ENCODE measurements around the gene TMEM25. TPM values are rescaled to one million over a fixed set of nuclear protein-coding genes. Genes with fewer than 3 reads are reported as not detected.

TMEM25 gene
- total and polyA plus RNA-seq, 12 donors, result 27.0 to 113 (median 55.9) TPM

DNA sequence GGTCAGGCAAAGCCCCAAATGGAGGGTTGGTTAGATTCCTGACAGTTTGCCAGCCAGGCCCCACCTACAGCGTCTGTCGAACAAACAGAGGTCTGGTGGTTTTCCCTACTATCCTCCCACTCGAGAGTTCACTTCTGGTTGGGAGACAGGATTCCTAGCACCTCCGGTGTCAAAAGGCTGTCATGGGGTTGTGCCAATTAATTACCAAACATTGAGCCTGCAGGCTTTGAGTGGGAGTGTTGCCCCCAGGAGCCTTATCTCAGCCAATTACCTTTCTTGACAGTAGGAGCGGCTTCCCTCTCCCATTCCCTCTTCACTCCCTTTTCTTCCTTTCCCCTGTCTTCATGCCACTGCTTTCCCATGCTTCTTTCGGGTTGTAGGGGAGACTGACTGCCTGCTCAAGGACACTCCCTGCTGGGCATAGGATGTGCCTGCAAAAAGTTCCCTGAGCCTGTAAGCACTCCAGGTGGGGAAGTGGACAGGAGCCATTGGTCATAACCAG is 8.4 kb upstream of the TMEM25 start:
- Histone ChIP-seq H3K36me3 (replicated peaks in 1 of 2) (peaks cover 0 to 50% of the 10 kb centered on the region in 2 donors), H3K4me1 (replicated peaks in 1 of 2) (peaks cover 8 to 15% of the 10 kb centered on the region in 2 donors), H3K9me3 (replicated peaks in 1 of 3) (no peaks in the 10 kb centered on the region), H3K4me3 (no peak overlapping the region), H3K27me3 (no peaks in the 10 kb centered on the region), H3K27ac (peak overlapping the region in 1 of 5 donors; percentile 32)
- no peak for TF ChIP-seq POLR2A (IDR thresholded peaks at IDR 0.05)
- TF ChIP-seq, protein P1, sequence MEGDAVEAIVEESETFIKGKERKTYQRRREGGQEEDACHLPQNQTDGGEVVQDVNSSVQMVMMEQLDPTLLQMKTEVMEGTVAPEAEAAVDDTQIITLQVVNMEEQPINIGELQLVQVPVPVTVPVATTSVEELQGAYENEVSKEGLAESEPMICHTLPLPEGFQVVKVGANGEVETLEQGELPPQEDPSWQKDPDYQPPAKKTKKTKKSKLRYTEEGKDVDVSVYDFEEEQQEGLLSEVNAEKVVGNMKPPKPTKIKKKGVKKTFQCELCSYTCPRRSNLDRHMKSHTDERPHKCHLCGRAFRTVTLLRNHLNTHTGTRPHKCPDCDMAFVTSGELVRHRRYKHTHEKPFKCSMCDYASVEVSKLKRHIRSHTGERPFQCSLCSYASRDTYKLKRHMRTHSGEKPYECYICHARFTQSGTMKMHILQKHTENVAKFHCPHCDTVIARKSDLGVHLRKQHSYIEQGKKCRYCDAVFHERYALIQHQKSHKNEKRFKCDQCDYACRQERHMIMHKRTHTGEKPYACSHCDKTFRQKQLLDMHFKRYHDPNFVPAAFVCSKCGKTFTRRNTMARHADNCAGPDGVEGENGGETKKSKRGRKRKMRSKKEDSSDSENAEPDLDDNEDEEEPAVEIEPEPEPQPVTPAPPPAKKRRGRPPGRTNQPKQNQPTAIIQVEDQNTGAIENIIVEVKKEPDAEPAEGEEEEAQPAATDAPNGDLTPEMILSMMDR (IDR thresholded peaks at IDR 0.05), result peak in 2 of 6 experiments; percentile 5 to 11
- WGBS, 4 donors, result 50 to 61% (median 56%) methylated on average over 6 of the region's 6 CpGs
- DNase-seq, result peak in 2 of 7 donors; percentile 34 to 42
- intact Hi-C loops (cut with DNase I), result no loop called here

DNA sequence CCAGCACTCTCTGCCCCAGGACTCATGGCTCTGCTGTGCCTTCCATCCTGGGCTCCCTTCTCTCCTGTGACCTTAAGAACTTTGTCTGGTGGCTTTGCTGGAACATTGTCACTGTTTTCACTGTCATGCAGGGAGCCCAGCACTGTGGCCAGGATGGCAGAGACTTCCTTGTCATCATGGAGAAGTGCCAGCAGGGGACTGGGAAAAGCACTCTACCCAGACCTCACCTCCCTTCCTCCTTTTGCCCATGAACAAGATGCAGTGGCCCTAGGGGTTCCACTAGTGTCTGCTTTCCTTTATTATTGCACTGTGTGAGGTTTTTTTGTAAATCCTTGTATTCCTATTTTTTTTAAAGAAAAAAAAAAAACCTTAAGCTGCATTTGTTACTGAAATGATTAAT is 6.6 kb upstream of the TMEM25 start:
- peak in 1 of 7 donors; percentile 41 for DNase-seq
- peak overlapping the region in 1 of 5 donors; percentile 4 for H3K27ac ChIP-seq
- H3K36me3 ChIP-seq (replicated peaks in 1 of 2), result peaks cover 0 to 43% of the 10 kb centered on the region in 2 donors

DNA sequence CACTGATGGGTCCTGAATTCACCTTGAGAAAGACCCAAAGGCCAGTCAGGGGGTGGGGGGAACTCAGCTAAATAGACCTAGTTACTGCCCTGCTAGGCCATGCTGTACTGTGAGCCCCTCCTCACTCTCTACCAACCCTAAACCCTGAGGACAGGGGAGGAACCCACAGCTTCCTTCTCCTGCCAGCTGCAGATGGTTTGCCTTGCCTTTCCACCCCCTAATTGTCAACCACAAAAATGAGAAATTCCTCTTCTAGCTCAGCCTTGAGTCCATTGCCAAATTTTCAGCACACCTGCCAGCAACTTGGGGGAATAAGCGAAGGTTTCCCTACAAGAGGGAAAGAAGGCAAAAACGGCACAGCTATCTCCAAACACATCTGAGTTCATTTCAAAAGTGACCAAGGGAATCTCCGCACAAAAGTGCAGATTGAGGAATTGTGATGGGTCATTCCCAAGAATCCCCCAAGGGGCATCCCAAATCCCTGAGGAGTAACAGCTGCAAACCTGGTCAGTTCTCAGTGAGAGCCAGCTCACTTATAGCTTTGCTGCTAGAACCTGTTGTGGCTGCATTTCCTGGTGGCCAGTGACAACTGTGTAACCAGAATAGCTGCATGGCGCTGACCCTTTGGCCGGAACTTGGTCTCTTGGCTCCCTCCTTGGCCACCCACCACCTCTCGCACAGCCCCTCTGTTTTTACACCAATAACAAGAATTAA is 6.1 kb upstream of the TMEM25 start:
- Histone ChIP-seq H3K27ac (no peak overlapping the region), H3K9me3 (replicated peaks in 1 of 3) (no peaks in the 10 kb centered on the region), H3K36me3 (replicated peaks in 1 of 2) (peaks cover 0 to 38% of the 10 kb centered on the region in 2 donors), H3K27me3 (no peaks in the 10 kb centered on the region), H3K4me1 (replicated peaks in 1 of 2) (peaks cover 8 to 21% of the 10 kb centered on the region in 2 donors), H3K4me3 (no peak overlapping the region)
- WGBS, 4 donors, result 71 to 78% (median 73%) methylated on average over 6 of the region's 6 CpGs
- intact Hi-C loops (cut with DNase I), result no loop called here
- DNase-seq, result no peak
- TF ChIP-seq POLR2A (IDR thresholded peaks at IDR 0.05), result no peak
- TF ChIP-seq, protein P1 (IDR thresholded peaks at IDR 0.05), result no peak

More for the DNA sequence above, 6.6 kb upstream of the TMEM25 start:
- peaks cover 8 to 15% of the 10 kb centered on the region in 2 donors for H3K4me1 ChIP-seq (replicated peaks in 1 of 2)
- intact Hi-C loops (cut with DNase I), result no loop called here
- no peak overlapping the region for H3K4me3 ChIP-seq
- no peaks in the 10 kb centered on the region for H3K27me3 ChIP-seq
- TF ChIP-seq, protein P1 (IDR thresholded peaks at IDR 0.05), result peak in 1 of 6 experiments; percentile 8
- no peak for TF ChIP-seq POLR2A (IDR thresholded peaks at IDR 0.05)
- no peaks in the 10 kb centered on the region for H3K9me3 ChIP-seq (replicated peaks in 1 of 3)

DNA sequence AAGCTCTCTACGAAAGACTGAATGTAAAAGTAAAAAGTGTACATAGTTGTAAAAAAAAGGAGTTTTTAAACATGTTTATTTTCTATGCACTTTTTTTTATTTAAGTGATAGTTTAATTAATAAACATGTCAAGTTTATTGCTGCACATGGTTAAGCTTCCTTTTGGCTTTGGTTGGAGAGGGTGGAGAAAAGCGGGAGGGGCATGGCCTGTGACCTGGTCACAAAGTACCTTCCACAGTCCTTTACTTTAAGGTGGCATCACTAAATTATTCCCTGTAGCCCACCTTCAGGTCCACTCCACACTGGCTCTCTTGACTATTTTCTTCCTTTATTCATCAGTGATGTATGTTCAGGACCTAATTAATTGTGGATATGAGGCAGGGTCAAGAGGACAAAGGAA is 4.3 kb upstream of the TMEM25 start:
- peaks cover 8 to 26% of the 10 kb centered on the region in 2 donors for H3K4me1 ChIP-seq (replicated peaks in 1 of 2)
- WGBS, 4 donors, result 83 to 87% (median 86%) methylated on average over 2 of the region's 2 CpGs
- TF ChIP-seq, protein P1 (IDR thresholded peaks at IDR 0.05), result no peak
- no peak for TF ChIP-seq POLR2A (IDR thresholded peaks at IDR 0.05)
- intact Hi-C loops (cut with DNase I), result no loop called here
- no peaks in the 10 kb centered on the region for H3K9me3 ChIP-seq (replicated peaks in 1 of 3)
- no peak overlapping the region for H3K4me3 ChIP-seq
- no peaks in the 10 kb centered on the region for H3K27me3 ChIP-seq
- H3K36me3 ChIP-seq (replicated peaks in 1 of 2), result peaks cover 0 to 20% of the 10 kb centered on the region in 2 donors
- DNase-seq, result no peak
- no peak overlapping the region for H3K27ac ChIP-seq

All from adrenal gland (tissue), 12 donors.